HG03354 (cell line): ENCODE data around the gene UXT.
A peak's percentile ranks its signal among the peaks of the same experiment; 100 is the strongest.
"Not testable (repeated sequence)": the region's sequence is repeated elsewhere in the genome, so short reads cannot be mapped to it uniquely, and the experiment has no call there.

Experiments used
- ATAC-seq: cut with Tn5 transposase; IDR thresholded peaks from one replicate; pipeline ENCODE4 v1.9.1; 2021; ENCODE audit warnings: mild to moderate bottlenecking; ENCODE audit not compliant: unreplicated experiment, poor library complexity, severe bottlenecking

The UXT gene

GRCh38 chrX:47658684-47659420 lies at the start of gene UXT:
Gene UXT, minus strand, starts transcription at chrX:47659180. Its CDS starts 253 bp downstream, at chrX:47658927.
- peak; percentile 80 for ATAC-seq

- no peak for ATAC-seq
Measured at GRCh38 chrX:47707031-47707780, 48.2 kb upstream of the UXT start.

GRCh38 chrX:47706575-47706974 lies 47.6 kb upstream of the UXT start:
- no peak for ATAC-seq

- no peak for ATAC-seq
Measured at GRCh38 chrX:47704736-47705135, 45.8 kb upstream of the UXT start.

- no peak for ATAC-seq
Measured at GRCh38 chrX:47697181-47697580, 38.2 kb upstream of the UXT start.

- ATAC-seq = no peak
Measured at GRCh38 chrX:47690175-47690574, 31.2 kb upstream of the UXT start.

GRCh38 chrX:47687263-47687662 lies 28.3 kb upstream of the UXT start:
- no peak for ATAC-seq

- no peak for ATAC-seq
Measured at GRCh38 chrX:47683829-47684205, 24.8 kb upstream of the UXT start.

- ATAC-seq = no peak
Measured at GRCh38 chrX:47683184-47683828, 24.3 kb upstream of the UXT start.

- not testable (repeated sequence) for ATAC-seq
Measured at GRCh38 chrX:47675959-47676859, 17.2 kb upstream of the UXT start.

- no peak for ATAC-seq
Measured at GRCh38 chrX:47674776-47675175, 15.8 kb upstream of the UXT start.

GRCh38 chrX:47665797-47666196 lies 6.8 kb upstream of the UXT start:
- ATAC-seq = not testable (repeated sequence)

GRCh38 chrX:47664737-47665136 lies 5.8 kb upstream of the UXT start:
- no peak for ATAC-seq

GRCh38 chrX:47662144-47662657 lies 3.2 kb upstream of the UXT start:
- no peak for ATAC-seq

GRCh38 chrX:47661539-47661938 lies 2.6 kb upstream of the UXT start:
- ATAC-seq = no peak

- no peak for ATAC-seq
Measured at GRCh38 chrX:47659421-47659726, 394 bp upstream of the UXT start.

GRCh38 chrX:47658301-47658683 lies 688 bp downstream of the UXT start:
- no peak for ATAC-seq

GRCh38 chrX:47651043-47651905 lies 7.7 kb downstream of the UXT start:
- no peak for ATAC-seq
